Glomerular endothelial cell (primary cell): ENCODE results near the gene UHRF1. TPM values are rescaled to one million over a fixed set of nuclear protein-coding genes. Genes with fewer than 3 reads are reported as not detected.
"Not testable (repeated sequence)": the region's sequence is repeated elsewhere in the genome, so short reads cannot be mapped to it uniquely, and the experiment has no call there.

ENCODE experiments used
- DNase-seq: peaks from one replicate; pipeline ENCODE4 v3.0.0-alpha.2; 2011; ENCODE audit warnings: low read depth, low spot score; ENCODE audit errors: extremely low read depth
- total RNA-seq: library from RNA; depleted of rRNA; stranded (reverse); fragments of >200 nt; gene quantifications from 2 replicates; pipeline ENCODE4 v1.2.3, GENCODE V29; 2015

The UHRF1 gene
- total RNA-seq, 1 donor from 2014 or later, result 22.6 TPM

DNA sequence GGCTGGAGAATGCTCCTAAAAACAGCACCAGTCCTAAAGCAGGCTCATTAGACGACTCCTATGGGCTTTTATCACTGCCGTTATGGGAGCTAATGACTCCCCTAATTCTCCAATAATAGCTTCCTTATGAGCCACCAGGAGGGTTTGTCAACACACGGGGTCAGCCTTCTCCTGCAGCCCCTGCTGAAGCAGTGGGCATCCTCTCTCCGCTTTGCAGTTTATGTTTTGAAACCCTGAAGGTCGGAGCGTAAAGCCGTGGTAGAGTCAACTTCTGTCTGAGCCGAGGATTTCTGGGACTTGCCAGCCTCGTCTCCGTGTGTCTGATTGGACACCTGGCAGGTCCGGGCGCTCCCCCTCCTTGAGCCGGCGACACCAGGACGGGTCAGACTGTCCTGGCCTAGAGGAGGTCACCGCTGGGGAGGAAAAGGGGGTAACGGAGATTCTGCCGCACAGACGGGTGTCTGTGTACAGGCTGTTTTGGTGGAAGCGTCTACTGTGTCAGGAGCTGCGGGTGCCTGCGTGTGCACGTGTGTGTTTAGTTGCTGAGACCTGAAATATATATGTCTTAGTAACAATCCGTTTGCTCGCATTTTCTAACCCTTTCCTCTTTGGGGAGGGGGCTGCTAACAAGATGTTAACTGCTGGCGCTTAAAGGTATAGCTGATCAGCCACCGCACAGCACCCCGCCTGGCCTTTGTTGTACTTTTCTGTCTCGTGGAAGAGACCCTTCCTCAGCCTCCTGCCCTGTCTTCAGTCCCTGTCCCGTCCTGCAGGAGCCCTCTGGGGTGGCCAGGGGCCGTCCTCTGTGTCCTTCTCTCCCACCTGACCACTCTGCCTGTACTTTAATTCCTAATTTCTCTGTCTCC lies 61.5 kb downstream of the UHRF1 start:
- DNase-seq, result no peak

DNA sequence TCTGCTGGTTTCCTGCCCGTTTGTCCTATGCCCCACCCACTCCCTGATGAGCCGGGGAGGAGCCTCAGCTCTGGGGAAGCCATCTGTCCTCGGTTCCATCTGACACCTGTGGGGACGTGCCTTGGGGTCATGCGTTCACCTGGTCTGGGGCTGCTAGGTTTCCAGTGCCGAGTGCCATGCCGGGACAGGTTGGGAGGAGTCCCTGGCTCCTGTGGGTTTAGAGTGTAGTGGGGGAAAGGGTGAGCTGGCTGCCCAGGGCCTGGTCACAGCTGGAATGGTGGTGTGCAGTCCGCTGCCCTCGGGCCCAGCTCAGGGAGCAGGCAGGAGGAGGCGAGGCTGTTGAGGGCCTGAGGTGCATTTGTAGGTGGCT lies 62.1 kb downstream of the UHRF1 start:
- no peak for DNase-seq

DNA sequence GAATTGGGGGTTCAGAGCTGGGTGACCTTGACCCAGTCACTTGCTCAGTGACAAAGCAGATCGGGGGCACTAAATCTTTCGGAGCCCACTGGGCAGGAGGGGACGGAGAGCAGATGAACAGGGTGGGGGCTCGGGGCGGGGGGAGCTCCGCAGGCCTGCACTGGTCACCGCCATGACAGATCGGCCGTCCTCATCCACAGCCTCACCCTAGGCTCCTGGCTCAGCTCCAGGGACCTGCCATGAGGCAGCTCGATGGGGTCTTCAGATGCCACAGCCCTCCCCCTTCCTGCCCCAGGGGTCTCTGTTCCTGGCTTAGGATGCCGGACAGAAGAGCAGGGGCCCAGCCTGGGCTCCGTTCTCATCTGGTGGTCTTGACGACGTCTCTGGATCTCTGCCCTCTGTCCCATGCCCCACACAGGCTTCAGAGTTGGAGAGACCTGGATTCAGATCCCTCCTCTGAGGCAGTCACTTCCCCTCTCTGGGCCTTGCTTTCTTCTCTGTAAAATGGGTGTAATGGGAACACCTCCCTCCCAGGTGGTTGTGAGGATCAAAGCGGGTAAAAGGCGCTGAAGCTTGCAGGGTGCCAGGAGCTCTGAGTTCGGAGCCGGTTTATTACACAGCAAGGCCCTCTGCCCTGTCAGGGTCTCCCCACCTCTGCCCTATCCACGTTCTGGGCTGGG lies 62.7 kb downstream of the UHRF1 start:
- DNase-seq, result no peak

DNA sequence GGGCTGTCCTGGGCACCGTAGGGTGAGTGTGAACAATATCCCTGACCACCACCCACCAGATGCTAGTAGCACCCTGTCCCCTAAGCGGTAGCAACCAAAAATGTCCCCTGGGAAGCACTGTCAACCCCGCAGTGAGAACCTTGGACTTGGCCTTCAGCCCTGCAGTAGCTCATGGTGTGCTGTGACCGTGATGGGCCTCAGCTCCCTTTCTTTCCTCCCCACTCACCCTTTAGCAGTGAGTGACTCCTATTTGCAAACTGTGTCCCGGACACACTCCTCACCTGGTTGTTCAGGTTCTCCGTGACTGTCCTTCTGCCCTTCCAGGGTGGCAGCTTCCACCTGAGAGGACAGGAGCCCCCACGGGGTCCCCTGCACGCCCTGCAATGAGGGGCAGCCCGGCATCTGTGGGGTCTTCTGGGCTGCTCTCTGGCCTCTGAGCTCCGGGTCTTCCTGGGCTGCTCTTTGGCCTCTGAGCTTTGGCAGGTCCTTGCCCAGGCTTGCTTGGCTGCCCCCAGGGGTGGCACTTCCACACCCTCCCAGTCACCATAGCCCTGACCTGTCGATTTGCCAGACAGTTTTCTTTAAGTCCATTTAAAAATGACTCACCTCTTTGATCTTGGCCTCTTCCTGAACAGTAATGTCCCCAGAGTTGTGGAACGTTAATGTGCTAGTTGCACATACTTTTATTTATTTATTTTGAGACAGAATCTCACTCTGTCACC lies 63.4 kb downstream of the UHRF1 start:
- DNase-seq, result no peak

DNA sequence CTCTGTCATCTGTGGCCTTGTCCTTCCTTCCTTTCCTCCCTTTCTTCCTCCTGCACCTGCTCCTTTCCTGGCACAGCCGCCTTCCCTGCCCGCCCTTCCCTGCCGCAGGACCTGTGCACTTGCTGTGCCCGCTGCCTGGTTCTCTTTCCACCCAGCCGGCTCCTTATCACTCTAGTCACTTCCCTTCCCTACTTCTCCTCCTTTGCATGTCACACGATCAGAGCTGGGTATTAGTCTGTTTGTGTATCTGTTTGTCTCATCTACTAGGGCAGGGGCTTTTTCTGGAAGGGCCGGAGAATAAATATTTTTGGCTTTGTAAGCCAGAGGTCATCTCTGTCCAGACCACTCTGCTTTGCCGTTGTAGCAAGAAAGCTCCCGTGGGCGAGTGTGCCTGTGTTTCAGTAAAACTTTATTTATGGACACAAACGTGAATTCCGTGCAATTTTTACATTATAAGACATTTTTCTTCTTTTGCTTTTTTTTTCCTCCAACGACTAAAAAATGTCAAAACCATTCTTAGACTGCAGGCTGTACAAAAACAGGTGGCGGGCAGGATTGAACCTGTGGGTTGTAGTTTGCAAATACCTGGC lies 65.7 kb downstream of the UHRF1 start:
- DNase-seq, result no peak

DNA sequence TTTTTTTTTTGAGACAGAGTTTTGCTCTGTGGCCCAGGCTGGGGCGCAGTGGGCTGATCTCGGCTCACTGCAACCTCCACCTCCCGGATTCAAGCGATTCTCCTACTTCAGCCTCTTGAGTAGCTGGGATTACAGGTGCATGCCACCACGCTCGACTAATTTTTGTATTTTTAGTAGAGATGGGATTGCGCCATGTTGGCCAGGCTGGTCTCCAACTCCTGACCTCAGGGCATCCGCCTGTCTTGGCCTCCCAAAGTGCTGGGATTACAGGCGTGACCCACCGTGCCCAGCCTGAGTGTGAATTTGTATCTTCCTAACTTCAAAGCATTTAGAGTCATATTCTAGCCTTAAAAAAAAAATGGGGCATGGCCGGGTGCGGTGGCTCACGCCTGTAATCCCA lies 66.3 kb downstream of the UHRF1 start:
- not testable (repeated sequence) for DNase-seq

DNA sequence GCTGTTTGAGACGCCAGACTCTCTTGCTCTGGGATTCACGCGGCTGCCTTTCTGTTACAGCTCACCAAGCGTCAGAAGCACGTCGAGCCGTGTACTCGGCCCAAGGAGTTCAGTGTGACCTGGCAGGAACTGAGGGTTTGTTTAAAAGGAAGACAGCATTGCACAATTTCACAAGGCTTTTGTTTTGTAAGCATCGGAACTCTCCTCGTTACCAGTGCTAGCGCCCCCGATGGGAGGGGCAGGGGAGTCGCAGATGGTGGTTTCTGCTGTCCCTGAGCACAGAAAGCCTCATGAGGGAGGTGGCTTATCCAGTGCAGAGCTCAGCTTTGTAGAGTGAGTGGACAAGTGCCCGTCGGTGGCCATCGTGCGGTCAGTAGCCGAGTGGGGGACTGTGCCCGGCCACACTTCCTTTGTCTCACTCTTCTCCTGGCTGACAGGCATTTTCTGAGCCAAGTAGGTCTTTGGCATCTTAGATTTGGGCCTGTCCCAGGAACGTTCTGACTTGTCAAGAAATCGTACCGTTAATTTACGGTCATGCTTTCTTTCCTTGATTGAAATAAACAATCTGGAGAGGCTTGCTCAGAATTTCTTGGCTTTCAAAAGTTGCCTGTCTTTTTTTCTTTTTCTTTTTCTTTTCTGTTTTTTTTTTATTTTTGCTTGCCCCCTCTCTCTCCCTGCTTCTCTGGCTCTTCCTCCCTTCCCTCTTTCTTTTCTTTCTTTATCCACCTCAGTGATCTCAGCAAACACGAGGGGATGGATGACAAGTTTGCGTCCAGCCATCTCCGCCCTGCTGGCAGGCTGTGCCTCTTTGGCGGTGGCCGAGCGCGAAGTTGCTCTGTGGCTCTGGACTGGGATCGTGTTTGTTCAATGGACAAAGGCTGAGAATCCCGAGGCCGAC lies 67.3 kb downstream of the UHRF1 start:
- no peak for DNase-seq

DNA sequence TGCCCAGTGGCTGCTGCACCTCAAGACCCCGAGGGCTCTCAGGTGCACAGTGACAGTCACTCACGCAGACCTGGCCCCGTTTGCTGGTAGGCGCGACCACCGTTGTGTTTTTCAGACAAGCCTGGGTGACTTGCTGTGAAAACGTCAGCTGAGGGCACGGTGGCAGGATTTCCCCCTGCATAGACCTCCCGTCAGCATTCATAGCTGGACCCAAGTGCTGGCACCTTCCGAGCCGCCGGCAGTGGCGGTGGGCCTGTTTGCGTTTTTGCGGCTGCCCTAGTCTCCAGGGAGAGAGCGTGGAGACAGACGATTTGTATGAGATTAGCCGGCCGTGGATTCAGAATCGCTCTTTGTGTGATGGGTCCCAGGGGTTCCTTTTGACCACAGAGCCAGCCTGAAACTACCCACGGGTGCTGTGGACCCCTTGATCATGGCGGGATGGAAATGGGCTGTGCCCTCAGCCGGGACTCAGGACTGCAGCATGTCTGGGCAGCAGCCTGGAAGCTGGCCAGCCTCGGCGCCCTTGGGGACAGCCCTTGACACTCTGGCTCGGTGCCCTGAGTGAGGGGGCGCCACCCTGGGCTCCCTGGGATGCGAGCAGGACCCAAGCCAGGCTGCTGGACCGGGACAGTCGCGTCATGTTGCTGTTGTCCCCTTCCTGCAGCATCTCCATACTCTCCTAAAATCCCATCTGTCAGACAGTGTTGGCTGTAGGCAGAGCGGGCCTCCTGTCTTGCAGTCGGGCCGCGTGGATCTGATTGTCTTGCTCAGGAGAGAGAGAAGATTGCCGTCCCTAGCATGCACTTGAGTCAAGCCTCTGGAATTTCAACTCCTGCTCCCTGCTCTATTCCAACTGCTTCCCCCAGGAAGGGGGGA lies 68.2 kb downstream of the UHRF1 start:
- no peak for DNase-seq

DNA sequence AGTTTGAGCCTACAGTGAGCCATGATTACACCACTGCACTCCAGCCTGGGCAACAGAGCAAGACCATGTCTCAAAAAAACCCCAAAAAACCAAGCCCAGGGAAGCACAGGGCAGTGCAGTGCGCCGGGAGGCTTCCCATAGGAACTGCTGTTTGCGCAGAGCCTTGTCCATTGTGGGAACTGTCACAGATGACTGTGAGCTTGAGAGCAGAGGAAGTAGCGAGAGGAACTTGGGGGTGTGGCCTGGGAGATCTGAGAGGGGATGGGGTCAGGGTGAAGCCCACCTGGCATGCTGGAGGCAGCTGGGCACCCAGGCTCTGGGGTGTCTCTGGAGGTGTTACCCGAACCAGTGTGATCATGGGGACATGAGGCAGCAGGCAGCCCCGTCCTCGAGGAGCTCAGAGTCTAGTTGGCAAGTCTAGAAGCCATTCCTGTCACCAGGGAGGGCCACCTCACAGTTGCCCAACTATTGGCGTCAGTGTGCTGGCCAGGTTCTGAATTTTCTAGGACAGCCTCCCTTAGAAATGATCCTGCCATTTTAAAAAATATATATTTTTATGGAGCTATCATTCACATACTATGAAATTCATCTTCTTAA lies 70.0 kb downstream of the UHRF1 start:
- DNase-seq, result no peak

DNA sequence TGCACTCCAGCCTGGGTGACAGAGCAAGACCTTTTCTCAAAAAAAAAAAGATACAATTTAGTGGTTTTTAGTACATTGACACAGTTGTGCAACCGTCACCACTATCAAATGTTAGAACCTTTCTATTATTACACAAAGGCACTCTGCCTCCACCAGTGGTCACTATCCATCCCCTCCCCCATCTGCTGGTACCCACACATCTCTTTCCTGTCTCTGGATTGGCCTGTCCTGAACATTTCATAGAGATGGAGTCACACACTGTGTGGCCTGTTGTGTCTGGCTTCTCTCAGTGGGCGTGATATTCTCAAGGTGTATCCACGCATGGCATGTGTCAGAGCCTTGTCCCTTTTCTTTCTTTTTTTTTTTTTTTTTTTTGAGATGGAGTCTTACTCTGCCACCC lies 70.8 kb downstream of the UHRF1 start:
- no peak for DNase-seq

DNA sequence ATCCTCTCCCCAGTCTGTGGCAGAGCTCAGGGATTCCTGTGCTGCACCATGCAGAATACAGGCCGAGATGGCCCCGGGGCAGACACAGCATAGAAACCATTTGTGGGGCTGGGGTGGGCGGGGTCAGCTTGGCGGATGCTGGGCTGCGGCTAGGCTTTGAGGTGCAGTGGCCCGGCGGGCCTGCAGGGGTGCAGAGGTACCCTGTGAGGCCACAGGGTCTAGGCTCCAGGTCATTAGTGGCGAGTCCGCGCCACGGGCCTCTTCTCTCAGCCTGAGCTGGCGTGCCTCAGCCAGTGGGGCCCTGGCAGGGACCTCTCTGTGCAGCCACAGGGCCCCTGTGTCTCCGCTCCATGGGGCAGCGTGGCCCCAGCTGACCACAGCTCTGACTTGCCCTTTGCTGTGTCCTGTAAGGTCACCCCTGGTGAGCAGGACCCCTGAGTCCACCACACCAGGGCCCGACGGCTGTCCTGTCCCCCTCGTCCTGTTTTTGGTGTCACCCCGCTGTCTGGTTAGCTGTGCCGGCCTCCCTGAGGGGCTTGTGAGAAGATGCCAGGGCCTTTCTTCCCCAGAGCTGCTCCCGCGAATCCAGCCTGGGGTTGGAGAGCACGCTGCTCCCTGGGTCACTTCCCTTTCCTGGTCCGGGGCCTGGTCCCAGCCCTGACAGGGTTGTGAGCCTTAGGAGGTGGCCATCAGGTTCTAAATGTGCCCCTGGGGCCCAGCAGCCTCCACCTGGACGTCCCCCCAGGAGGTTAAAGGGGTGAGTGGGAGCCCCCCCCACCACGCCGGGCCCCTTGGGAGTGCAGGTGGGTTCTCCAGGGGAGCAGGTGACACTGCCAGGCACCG lies 71.8 kb downstream of the UHRF1 start:
- DNase-seq, result no peak

DNA sequence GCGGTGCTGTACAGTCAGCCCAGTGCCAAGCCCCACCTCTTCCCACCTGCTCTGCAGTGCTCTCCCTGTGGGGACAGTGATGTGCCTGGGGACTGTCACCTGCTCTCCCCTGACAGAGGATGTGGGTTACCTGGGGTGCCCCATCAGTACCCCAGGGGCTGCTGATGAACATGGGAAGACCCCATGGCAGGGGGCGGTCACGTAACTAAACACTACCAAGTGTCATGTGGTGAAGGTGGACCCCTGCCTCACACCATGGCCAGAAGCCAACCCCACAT lies 72.3 kb downstream of the UHRF1 start:
- DNase-seq, result no peak

DNA sequence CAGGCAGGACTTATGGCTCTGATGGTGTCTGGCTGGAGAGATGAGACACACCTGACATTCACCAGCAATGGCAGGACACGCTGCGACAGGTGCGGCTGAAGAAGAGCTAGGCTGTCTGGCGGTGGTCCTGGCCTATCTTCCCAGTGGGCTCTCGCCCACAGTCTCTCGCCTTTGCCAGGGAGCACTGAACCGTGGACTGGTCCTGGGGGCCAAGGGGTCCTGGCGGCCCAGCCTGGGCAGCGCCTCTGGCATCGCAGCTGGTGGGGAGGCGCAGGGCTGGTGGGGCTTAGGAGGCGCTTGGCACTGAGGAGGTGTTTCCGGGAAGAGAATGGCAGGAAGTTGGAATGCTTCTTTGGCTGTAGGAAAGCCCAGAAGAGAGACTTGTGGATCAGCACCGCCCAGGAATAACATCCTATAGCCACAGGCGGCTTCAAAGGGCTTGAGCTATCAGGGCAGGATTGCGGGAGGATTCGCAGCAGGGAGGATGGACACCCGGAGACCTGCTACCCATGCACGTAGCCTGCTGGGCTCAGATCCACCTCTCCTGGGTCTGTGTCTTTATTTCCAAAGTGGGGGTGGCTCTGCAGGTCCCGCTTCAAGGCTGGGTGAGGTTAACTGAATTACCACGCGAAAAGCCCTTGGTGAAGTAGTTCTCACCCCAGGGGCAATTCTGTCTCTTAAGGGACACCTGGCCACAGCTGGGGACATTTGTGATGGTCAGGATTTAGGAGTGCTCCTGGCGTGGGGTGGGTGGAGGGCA lies 74.2 kb downstream of the UHRF1 start:
- DNase-seq, result no peak

DNA sequence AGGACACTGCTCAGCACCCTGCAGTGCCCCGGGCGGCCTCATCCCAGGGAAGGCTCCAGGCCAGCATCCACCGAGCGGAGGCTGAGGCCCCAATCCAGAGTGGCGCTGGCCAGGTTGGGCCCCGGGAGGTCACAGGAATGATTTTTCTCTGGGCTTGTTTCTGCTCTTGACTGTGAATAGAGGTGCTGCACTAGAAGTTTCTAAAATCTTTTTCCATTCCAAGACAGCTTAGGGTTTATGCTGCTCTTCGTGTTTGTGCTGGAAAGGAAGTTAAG lies 74.7 kb downstream of the UHRF1 start:
- DNase-seq, result no peak

DNA sequence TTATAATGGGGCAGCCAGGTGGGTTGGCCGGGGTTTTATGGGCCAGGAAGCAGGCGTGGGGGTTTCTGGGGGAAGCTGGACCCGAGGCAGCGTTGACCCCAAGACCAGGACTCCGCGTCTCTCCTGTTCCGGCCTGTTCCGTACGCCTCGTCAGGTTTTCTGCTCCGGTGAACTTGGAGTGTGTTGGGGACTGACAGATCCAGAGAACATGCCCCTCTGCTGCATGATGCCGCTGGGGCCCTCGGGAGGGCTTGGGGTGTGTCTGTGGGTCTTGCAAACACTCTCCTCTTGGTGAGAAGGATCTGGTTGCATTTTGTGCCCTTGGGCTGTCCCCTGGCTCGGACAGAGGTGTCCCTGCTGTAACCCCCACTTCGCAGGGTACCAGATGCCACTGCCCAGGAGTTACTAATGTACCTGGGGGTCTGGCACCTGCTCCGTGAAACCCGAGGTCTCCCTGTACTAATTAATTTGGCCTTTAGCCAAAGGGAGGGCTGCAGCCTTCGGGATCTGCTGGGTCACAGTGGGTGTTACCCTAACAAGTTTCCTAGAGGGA lies 75.2 kb downstream of the UHRF1 start:
- no peak for DNase-seq

DNA sequence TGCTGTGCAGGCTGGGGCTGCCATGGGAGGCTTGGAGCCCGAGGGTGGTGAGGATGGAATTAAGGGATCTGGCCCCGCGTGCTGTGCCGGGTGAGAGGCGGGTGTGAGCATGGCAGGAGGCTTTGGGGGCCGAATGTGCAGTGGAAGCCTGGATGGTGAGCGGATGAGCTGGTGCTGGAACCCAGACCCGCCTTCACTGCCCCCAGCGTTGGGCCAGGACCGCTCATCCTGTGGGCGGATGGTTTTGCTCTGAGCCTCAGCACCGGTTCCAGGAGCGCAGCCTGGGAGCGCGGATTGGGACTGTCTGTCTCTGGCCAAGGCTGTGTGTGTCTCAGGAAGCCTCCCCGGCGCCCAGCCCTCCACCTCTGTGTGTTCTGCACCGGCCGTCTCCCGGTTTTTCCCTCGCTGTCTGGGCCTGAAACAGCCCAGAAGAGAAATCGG lies 76.3 kb downstream of the UHRF1 start:
- no peak for DNase-seq

DNA sequence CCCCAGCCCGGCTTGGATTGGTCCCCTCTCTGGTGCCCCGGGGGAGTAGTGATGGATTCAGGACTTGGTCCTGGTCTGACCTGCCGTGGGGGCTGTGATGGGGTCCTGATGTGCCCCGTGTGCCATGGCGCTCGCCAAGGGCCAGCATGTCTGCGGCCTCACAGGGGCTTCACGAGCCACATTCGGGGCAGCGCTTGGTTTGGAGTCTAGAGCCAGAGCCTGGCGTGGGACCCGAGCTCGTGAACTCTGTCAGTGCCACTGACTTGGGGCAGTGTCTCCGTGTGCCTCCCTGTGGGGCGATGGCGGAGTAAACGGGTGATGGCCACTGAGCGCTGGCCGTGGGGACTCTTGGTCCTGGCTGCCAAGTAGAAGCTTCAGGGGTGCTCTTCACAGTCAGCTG lies 76.8 kb downstream of the UHRF1 start:
- DNase-seq, result no peak
